ENCODE results near the gene MOK. TPM values are rescaled to one million over a fixed set of nuclear protein-coding genes. Genes with fewer than 3 reads are reported as not detected.

MOK gene
- total and polyA plus RNA-seq, 2 of the 4 experiments (the other 2 are of a cell fraction): 16.8 to 48.5 TPM

DNA sequence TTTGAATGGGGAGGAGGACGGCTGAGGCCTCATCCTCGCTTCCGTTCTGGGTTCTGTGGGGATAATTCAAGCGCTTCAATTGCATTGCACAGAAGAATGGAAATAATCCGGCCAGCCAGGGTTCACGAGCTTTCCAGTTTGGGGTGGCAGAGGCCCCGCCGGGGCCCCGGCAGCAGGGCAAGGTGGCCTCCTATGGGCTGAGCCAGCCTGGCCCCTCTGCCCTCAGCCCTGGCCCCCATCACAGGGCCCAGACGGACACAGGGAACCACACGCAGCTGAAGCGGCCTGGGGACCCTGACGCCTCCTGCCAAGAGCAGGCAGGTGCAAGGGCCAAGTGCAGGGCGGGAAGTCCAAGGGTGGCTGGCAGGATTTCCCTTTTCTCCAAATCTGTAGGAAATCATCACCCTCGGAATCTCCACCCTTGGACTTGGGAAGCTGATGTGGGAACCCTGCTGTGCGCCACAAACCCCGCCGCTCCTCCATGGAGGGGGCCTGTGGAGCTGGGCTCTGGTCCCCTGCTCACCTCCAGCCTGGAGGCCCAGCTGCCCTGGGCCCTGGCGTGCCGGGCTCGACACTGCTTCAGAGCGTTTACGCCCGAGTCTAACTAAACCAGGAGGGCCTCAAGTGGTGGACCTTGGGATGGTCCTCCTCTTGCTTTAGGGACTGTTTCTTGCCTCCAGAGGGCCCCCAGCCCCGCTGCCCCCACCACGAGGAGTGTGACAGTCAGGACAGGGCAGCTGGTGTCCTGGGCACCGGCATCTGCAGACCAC lies 78.4 kb downstream of the MOK start:
- in situ Hi-C loops (cut with MboI; ENCODE audit: low sequenced_read_pairs): no loop called here
- no peak overlapping the region for H4K91ac ChIP-seq (ENCODE audit: insufficient read depth, low read depth, low read length)
- no peaks in the 10 kb centered on the region for H3K9me3 ChIP-seq (ENCODE audit: control insufficient read depth, insufficient read depth, low read length)
- H4K8ac ChIP-seq (ENCODE audit: low read depth in 2 of 2, low read length in 2 of 2): no peak overlapping the region
- no peak overlapping the region for H3K56ac ChIP-seq (ENCODE audit: extremely low read depth, insufficient read depth, low read length)
- no peak overlapping the region for H3K4me3 ChIP-seq (ENCODE audit: insufficient read depth, low read depth, low read length)
- no peak overlapping the region for H3K14ac ChIP-seq (replicated peaks; ENCODE audit: low read depth, low read length)
- H3K18ac ChIP-seq (ENCODE audit: low read depth, low read length): no peak overlapping the region
- H3K4ac ChIP-seq (ENCODE audit: low read depth, low read length): no peak overlapping the region
- no peak overlapping the region for H3K23ac ChIP-seq (ENCODE audit: low read depth, low read length)
- H2BK5ac ChIP-seq (ENCODE audit: low read depth, low read length, poor library complexity, severe bottlenecking): no peak overlapping the region
- no peak overlapping the region for H2AFZ ChIP-seq (replicated peaks; ENCODE audit: low read length, poor library complexity)
- intact Hi-C loops (cut with micrococcal nuclease): no loop called here
- no peaks in the 10 kb centered on the region for H3K4me1 ChIP-seq (ENCODE audit: control insufficient read depth, insufficient read depth, low read length)
- no peak overlapping the region for H4K5ac ChIP-seq (ENCODE audit: low read depth, low read length)
- no peak overlapping the region for H2BK120ac ChIP-seq (ENCODE audit: low read depth, low read length)
- dilution Hi-C loops (cut with HindIII; ENCODE audit: low sequenced_read_pairs, unreplicated experiment): no loop called here
- BruUV-seq (replicated peaks): no TSS peak
- peak overlapping the region; percentile 79 for H2AK9ac ChIP-seq (replicated peaks; ENCODE audit: low read depth, low read length, poor library complexity)
- no peak overlapping the region for H3K9ac ChIP-seq (ENCODE audit: low read depth, low read length)
- no peak for TF ChIP-seq RCOR1 (IDR thresholded peaks at IDR 0.05; ENCODE audit: insufficient replicate concordance, low read length)
- H2BK20ac ChIP-seq (ENCODE audit: low read depth, low read length): no peak overlapping the region
- H2BK15ac ChIP-seq (ENCODE audit: low read depth, low read length): no peak overlapping the region
- H4K20me1 ChIP-seq (ENCODE audit: insufficient read depth, low read length): no peaks in the 10 kb centered on the region
- POLR2A ChIA-PET (ENCODE audit: unreplicated experiment): no interaction called here
- no peaks in the 10 kb centered on the region for H3K27me3 ChIP-seq (ENCODE audit: control insufficient read depth, insufficient read depth, low read length)
- no peak overlapping the region for H3K27ac ChIP-seq (ENCODE audit: insufficient read depth, low read length)
- H3K79me1 ChIP-seq (ENCODE audit: low read depth in 1 of 2, low read length in 2 of 2): peaks cover 0 to 8% of the 10 kb centered on the region in 2 experiments; a peak in 2 of 4 replicates
- H3K4me2 ChIP-seq (ENCODE audit: low read depth, low read length): no peak overlapping the region
- ATAC-seq (ENCODE audit: low read depth): no peak
- peaks cover 9% of the 10 kb centered on the region for H3K36me3 ChIP-seq (ENCODE audit: control insufficient read depth, insufficient read depth, low read length)
- no peak overlapping the region for H2AK5ac ChIP-seq (ENCODE audit: low read depth, low read length)
- WGBS, 2 experiments (ENCODE audit: extremely low coverage in 2 of 2, insufficient read length in 1 of 2): 80% methylated on average over 14 of the region's 27 CpGs; no CpG with 5 or more reads in 1 of the 2 experiments
- peaks cover 12% of the 10 kb centered on the region; the same call in 1 of the 2 replicates for H3K9me1 ChIP-seq (ENCODE audit: insufficient read depth, low read length)
- DNase-seq: no peak
- CTCF ChIA-PET: no interaction called here
